ENCODE measurements around the gene TYK2.
"Not testable (repeated sequence)": the region's sequence is repeated elsewhere in the genome, so short reads cannot be mapped to it uniquely, and the experiment has no call there.

Gene TYK2

GRCh38 chr19:10368101-10368803 lies 12.1 kb downstream of the TYK2 start:
- no peak for DNase-seq

GRCh38 chr19:10366950-10367512 lies 13.3 kb downstream of the TYK2 start:
- not testable (repeated sequence) for DNase-seq

- no peak for DNase-seq
Measured at GRCh38 chr19:10365518-10365917, 14.9 kb downstream of the TYK2 start.

GRCh38 chr19:10364644-10365043 lies 15.7 kb downstream of the TYK2 start:
- DNase-seq, result no peak

- no peak for DNase-seq
Measured at GRCh38 chr19:10363789-10364281, 16.5 kb downstream of the TYK2 start.

GRCh38 chr19:10362259-10362658 lies 18.1 kb downstream of the TYK2 start:
- no peak for DNase-seq

- DNase-seq, result no peak
Measured at GRCh38 chr19:10361569-10362011, 18.8 kb downstream of the TYK2 start.

GRCh38 chr19:10356431-10356830 lies 23.9 kb downstream of the TYK2 start:
- no peak for DNase-seq

- DNase-seq, result no peak
Measured at GRCh38 chr19:10353793-10354391, 26.5 kb downstream of the TYK2 start.

GRCh38 chr19:10352764-10353671 lies 27.4 kb downstream of the TYK2 start:
- no peak for DNase-seq

- no peak for DNase-seq
Measured at GRCh38 chr19:10346509-10346908, 33.9 kb downstream of the TYK2 start.

GRCh38 chr19:10344780-10345179 lies 35.6 kb downstream of the TYK2 start:
- DNase-seq, result no peak

GRCh38 chr19:10343495-10343894 lies 36.9 kb downstream of the TYK2 start:
- no peak for DNase-seq

GRCh38 chr19:10339977-10340376 lies 40.4 kb downstream of the TYK2 start:
- DNase-seq, result no peak

GRCh38 chr19:10339380-10339960 lies 40.9 kb downstream of the TYK2 start, which contains the start of gene ICAM3:
Gene ICAM3, minus strand, starts transcription at chr19:10339624. Its CDS starts 10 bp downstream, at chr19:10339614.
- peak; percentile 23 to 48 (median 36) for DNase-seq

- no peak for DNase-seq
Measured at GRCh38 chr19:10338940-10339339, 41.4 kb downstream of the TYK2 start.

- not testable (repeated sequence) for DNase-seq
Measured at GRCh38 chr19:10336725-10337124, 43.6 kb downstream of the TYK2 start.

GRCh38 chr19:10335352-10335985 lies 44.9 kb downstream of the TYK2 start:
- DNase-seq, result no peak

GRCh38 chr19:10334588-10335351 lies 45.6 kb downstream of the TYK2 start:
- DNase-seq, result peak in 1 of 4 experiments; percentile 18

GRCh38 chr19:10333758-10334587 lies 46.4 kb downstream of the TYK2 start:
- DNase-seq, result no peak

Data from activated CD4-positive, CD25-positive, alpha-beta regulatory T cell (primary cell).